ENCODE results near the gene HBG1.
"Not testable (repeated sequence)": the region's sequence is repeated elsewhere in the genome, so short reads cannot be mapped to it uniquely, and the experiment has no call there.

HBG1 gene

DNA sequence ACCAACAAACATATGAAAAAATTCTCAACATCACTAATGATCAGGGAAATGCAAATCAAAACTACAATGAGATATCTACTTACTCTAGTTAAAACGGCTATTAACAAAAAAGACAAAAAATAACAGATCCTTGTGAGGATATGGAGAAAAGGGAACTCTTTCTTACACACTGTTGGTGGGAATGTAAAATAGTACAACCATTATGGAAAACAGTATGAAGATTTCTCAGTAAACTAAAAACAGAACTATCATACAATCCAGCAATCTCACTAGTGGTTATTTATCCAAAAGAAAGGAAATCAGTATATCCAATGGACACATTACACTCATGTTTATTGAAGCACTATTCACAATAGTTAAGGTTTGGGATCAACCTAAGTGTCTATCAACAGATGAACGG, 16.2 kb upstream of the HBG1 start:
- no peaks in the 10 kb centered on the region for H3K9me2 ChIP-seq (replicated peaks; ENCODE audit: insufficient read depth, low read length)

DNA sequence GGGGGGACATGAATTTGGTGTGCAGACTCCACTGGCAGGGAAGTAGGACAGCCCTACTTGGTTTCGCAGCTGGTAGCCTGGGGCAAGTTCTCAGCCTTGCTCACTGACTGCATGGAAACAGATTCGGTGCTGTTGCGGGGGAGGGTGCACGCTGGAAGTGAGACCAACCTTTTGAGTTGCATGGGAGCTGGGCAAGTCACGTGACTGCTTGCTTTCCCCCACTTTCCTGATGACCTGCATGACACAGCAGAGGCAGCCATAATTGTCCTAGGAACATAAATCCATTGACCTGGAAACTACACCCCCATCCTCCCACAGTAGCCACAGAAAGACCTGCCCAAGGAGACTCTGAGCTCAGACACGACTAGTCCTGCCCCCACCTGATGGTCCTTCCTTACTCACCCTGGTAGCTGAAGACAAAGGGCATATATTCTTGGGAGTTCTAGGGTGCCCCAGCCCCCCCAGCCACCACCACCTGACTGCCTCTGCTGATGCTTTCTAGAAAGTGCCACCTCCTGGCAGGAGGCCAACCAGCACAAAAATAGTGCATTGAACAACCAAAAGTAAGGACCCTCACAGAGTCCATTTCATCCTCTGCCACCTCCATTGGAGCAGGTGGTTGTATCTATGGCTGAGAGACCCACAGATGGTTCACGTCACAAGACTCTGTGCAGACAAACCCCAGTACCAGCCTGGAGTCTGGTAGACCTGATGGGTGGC, 9.0 kb upstream of the HBG1 start:
- H3K4me3 ChIP-seq (ENCODE audit: low read length): no peak overlapping the region
- no peaks in the 10 kb centered on the region for H3K4me1 ChIP-seq (ENCODE audit: low read length)
- TF ChIP-seq, protein P1, sequence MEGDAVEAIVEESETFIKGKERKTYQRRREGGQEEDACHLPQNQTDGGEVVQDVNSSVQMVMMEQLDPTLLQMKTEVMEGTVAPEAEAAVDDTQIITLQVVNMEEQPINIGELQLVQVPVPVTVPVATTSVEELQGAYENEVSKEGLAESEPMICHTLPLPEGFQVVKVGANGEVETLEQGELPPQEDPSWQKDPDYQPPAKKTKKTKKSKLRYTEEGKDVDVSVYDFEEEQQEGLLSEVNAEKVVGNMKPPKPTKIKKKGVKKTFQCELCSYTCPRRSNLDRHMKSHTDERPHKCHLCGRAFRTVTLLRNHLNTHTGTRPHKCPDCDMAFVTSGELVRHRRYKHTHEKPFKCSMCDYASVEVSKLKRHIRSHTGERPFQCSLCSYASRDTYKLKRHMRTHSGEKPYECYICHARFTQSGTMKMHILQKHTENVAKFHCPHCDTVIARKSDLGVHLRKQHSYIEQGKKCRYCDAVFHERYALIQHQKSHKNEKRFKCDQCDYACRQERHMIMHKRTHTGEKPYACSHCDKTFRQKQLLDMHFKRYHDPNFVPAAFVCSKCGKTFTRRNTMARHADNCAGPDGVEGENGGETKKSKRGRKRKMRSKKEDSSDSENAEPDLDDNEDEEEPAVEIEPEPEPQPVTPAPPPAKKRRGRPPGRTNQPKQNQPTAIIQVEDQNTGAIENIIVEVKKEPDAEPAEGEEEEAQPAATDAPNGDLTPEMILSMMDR (IDR thresholded peaks at IDR 0.05; ENCODE audit: low read length): no peak
- TF ChIP-seq EZH2phosphoT487 (IDR thresholded peaks at IDR 0.05; ENCODE audit: low read length) (no peak), EZH2 (optimal IDR thresholded peaks at IDR 0.05; ENCODE audit: low read depth, low read length) (no peak)
- H3K27me3 ChIP-seq (replicated peaks; ENCODE audit: insufficient read depth, low read length): no peaks in the 10 kb centered on the region
- no peaks in the 10 kb centered on the region for H4K20me1 ChIP-seq (ENCODE audit: insufficient read depth, low read length)
- H3K79me2 ChIP-seq (ENCODE audit: low read length): no peaks in the 10 kb centered on the region
- no peak overlapping the region for H3K27ac ChIP-seq (ENCODE audit: low read length)
- H3F3A ChIP-seq (ENCODE audit: insufficient read depth, low read length): no peaks in the 10 kb centered on the region
- H3K9me2 ChIP-seq (replicated peaks; ENCODE audit: insufficient read depth, low read length): no peaks in the 10 kb centered on the region
- DNase-seq: no peak
- no peaks in the 10 kb centered on the region for H3K9me3 ChIP-seq (replicated peaks; ENCODE audit: insufficient read depth, low read length)
- H2AFZ ChIP-seq (ENCODE audit: low read length): no peak overlapping the region
- H3K36me3 ChIP-seq (replicated peaks; ENCODE audit: insufficient read depth, low read length): no peaks in the 10 kb centered on the region
- no peak overlapping the region for H3K4me2 ChIP-seq (ENCODE audit: low read depth, low read length)
- H3K9ac ChIP-seq (ENCODE audit: low read length): no peak overlapping the region

More for the DNA sequence above, 16.2 kb upstream of the HBG1 start:
- Histone ChIP-seq H2AFZ (ENCODE audit: low read length) (no peak overlapping the region), H3K4me1 (ENCODE audit: low read length) (no peaks in the 10 kb centered on the region), H3F3A (ENCODE audit: insufficient read depth, low read length) (no peaks in the 10 kb centered on the region), H3K9me3 (replicated peaks; ENCODE audit: insufficient read depth, low read length) (no peaks in the 10 kb centered on the region), H4K20me1 (ENCODE audit: insufficient read depth, low read length) (no peaks in the 10 kb centered on the region), H3K9ac (ENCODE audit: low read length) (no peak overlapping the region), H3K27ac (ENCODE audit: low read length) (no peak overlapping the region), H3K27me3 (replicated peaks; ENCODE audit: insufficient read depth, low read length) (no peaks in the 10 kb centered on the region), H3K4me3 (ENCODE audit: low read length) (no peak overlapping the region), H3K79me2 (ENCODE audit: low read length) (no peaks in the 10 kb centered on the region), H3K4me2 (ENCODE audit: low read depth, low read length) (no peak overlapping the region), H3K36me3 (replicated peaks; ENCODE audit: insufficient read depth, low read length) (no peaks in the 10 kb centered on the region)
- TF ChIP-seq EZH2 (optimal IDR thresholded peaks at IDR 0.05; ENCODE audit: low read depth, low read length) (no peak), EZH2phosphoT487 (IDR thresholded peaks at IDR 0.05; ENCODE audit: low read length) (no peak)
- TF ChIP-seq, protein P1 (IDR thresholded peaks at IDR 0.05; ENCODE audit: low read length): no peak
- DNase-seq: no peak

DNA sequence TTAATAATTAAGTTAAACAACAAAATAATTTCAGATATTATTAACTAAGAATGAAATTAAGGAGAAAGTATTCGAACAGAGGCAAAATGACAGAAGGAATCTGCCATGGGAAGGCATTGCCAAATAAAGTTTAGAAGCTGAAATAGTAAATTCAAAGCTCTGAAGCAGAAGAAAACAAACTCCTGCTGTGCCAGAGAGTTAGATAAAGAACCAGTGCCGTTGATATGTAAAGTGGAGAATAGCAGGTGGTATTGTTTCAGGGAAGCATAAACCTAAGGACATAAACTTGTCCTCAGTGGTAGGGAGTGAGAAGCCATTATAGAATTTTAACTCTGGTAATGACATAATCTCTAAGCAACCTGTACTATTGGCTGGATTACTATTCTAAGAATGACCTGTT, 7.6 kb upstream of the HBG1 start:
- Histone ChIP-seq H4K20me1 (ENCODE audit: insufficient read depth, low read length) (no peaks in the 10 kb centered on the region), H3K9ac (ENCODE audit: low read length) (no peak overlapping the region), H2AFZ (ENCODE audit: low read length) (no peak overlapping the region), H3K4me1 (ENCODE audit: low read length) (no peaks in the 10 kb centered on the region), H3K27me3 (replicated peaks; ENCODE audit: insufficient read depth, low read length) (no peaks in the 10 kb centered on the region), H3K9me3 (replicated peaks; ENCODE audit: insufficient read depth, low read length) (no peaks in the 10 kb centered on the region), H3K79me2 (ENCODE audit: low read length) (no peaks in the 10 kb centered on the region), H3K4me2 (ENCODE audit: low read depth, low read length) (no peak overlapping the region), H3K36me3 (replicated peaks; ENCODE audit: insufficient read depth, low read length) (no peaks in the 10 kb centered on the region), H3K27ac (ENCODE audit: low read length) (no peak overlapping the region), H3K9me2 (replicated peaks; ENCODE audit: insufficient read depth, low read length) (no peaks in the 10 kb centered on the region), H3F3A (ENCODE audit: insufficient read depth, low read length) (no peaks in the 10 kb centered on the region), H3K4me3 (ENCODE audit: low read length) (no peak overlapping the region)
- no peak for DNase-seq
- no peak for TF ChIP-seq EZH2phosphoT487 (IDR thresholded peaks at IDR 0.05; ENCODE audit: low read length)
- TF ChIP-seq, protein P1 (IDR thresholded peaks at IDR 0.05; ENCODE audit: low read length): no peak
- TF ChIP-seq EZH2 (optimal IDR thresholded peaks at IDR 0.05; ENCODE audit: low read depth, low read length): no peak

DNA sequence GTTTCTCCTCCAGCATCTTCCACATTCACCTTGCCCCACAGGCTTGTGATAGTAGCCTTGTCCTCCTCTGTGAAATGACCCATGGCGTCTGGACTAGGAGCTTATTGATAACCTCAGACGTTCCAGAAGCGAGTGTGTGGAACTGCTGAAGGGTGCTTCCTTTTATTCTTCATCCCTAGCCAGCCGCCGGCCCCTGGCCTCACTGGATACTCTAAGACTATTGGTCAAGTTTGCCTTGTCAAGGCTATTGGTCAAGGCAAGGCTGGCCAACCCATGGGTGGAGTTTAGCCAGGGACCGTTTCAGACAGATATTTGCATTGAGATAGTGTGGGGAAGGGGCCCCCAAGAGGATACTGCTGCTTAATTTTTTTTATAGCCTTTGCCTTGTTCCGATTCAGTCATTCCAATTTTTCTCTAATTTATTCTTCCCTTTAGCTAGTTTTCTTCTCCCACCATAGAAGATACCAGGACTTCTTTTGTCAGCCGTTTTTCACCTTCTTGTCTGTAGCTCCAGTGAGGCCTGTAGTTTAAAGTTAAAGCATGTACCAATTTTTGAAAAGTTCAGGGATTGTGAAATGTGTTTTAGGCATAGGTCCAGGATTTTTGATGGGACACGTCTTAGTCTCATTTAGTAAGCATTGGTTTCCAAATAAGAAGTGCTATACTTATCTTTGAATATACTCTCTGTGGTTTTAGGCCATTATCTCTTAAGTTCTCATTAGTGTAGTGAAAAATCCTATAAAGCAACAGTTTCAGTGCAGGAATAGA, 5.2 kb upstream of the HBG1 start, which contains the start of gene HBG2:
Gene HBG2 (minus strand): TSS at position 136 of the 768 bp plus-strand sequence. CDS start 53 bp downstream, at position 83.
- not testable (repeated sequence) for H3K4me3 ChIP-seq (ENCODE audit: low read length); H3K79me2 ChIP-seq (ENCODE audit: low read length); H3K27ac ChIP-seq (ENCODE audit: low read length); H3K9me2 ChIP-seq (replicated peaks; ENCODE audit: insufficient read depth, low read length); H4K20me1 ChIP-seq (ENCODE audit: insufficient read depth, low read length); H3K36me3 ChIP-seq (replicated peaks; ENCODE audit: insufficient read depth, low read length); H3K27me3 ChIP-seq (replicated peaks; ENCODE audit: insufficient read depth, low read length); DNase-seq; H3K4me1 ChIP-seq (ENCODE audit: low read length); H3K4me2 ChIP-seq (ENCODE audit: low read depth, low read length); H3F3A ChIP-seq (ENCODE audit: insufficient read depth, low read length); H2AFZ ChIP-seq (ENCODE audit: low read length); H3K9ac ChIP-seq (ENCODE audit: low read length); H3K9me3 ChIP-seq (replicated peaks; ENCODE audit: insufficient read depth, low read length)

DNA sequence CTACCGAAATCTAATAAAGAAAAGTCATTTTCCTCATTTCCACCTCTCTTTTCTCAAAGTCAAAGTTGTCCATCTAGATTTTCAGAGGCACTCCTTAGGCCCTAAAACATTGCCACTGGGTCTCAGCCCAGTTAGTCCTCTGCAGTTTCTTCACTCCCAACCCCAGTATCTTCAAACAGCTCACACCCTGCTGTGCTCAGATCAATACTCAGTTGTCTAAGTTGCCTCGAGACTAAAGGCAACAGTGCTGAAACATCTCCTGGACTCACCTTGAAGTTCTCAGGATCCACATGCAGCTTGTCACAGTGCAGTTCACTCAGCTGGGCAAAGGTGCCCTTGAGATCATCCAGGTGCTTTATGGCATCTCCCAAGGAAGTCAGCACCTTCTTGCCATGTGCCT, 4.4 kb upstream of the HBG1 start:
- not testable (repeated sequence) for H3K36me3 ChIP-seq (replicated peaks; ENCODE audit: insufficient read depth, low read length); H3K9ac ChIP-seq (ENCODE audit: low read length); H4K20me1 ChIP-seq (ENCODE audit: insufficient read depth, low read length); DNase-seq; H3K4me2 ChIP-seq (ENCODE audit: low read depth, low read length); H3K4me1 ChIP-seq (ENCODE audit: low read length); H3K79me2 ChIP-seq (ENCODE audit: low read length); H3K27me3 ChIP-seq (replicated peaks; ENCODE audit: insufficient read depth, low read length); H3K27ac ChIP-seq (ENCODE audit: low read length); H3K4me3 ChIP-seq (ENCODE audit: low read length); H2AFZ ChIP-seq (ENCODE audit: low read length); H3F3A ChIP-seq (ENCODE audit: insufficient read depth, low read length); H3K9me3 ChIP-seq (replicated peaks; ENCODE audit: insufficient read depth, low read length); H3K9me2 ChIP-seq (replicated peaks; ENCODE audit: insufficient read depth, low read length)
